ENCODE data around the gene SYNE2. TPM values are rescaled to one million over a fixed set of nuclear protein-coding genes. Genes with fewer than 3 reads are reported as not detected.

Gene SYNE2
- total RNA-seq, 2 experiments from 2014 or later = 77.7 to 82.4 TPM

GRCh38 chr14:63956326-63956725, 103.5 kb downstream of the SYNE2 start:
- Mint-ChIP-seq H3K36me3 (ENCODE audit: low read depth) (peaks cover 44% of the 10 kb centered on the region), H3K27me3 (no peaks in the 10 kb centered on the region), H3K9me3 (no peaks in the 10 kb centered on the region), H3K4me1 (peaks cover 8% of the 10 kb centered on the region), H3K4me3 (no peak overlapping the region), H3K27ac (no peak overlapping the region)
- ChIA-PET CTCF (interaction anchor here (0.8 kb wide), 1 partner anchor 111 kb away, joined by 3 read pairs; no protein-coding TSS in a partner anchor), POLR2A (no interaction called here)
- no peak for DNase-seq

GRCh38 chr14:63960926-63961567, 108.2 kb downstream of the SYNE2 start:
- CTCF ChIA-PET = interaction anchor here (0.6 to 1.1 kb wide), 2 partner anchors 108 to 452 kb away, joined by 3 to 4 read pairs; partner anchors contain the start of gene SYNE2
- POLR2A ChIA-PET = no interaction called here

GRCh38 chr14:63962906-63963305, 110.1 kb downstream of the SYNE2 start:
- ChIA-PET POLR2A (no interaction called here), CTCF (no interaction called here)
- H3K36me3 Mint-ChIP-seq (ENCODE audit: low read depth) = peaks cover 19% of the 10 kb centered on the region
- H3K27me3 Mint-ChIP-seq = no peaks in the 10 kb centered on the region
- no peaks in the 10 kb centered on the region for H3K4me1 Mint-ChIP-seq
- H3K9me3 Mint-ChIP-seq = no peaks in the 10 kb centered on the region
- no peak overlapping the region for H3K4me3 Mint-ChIP-seq
- DNase-seq = no peak
- no peak overlapping the region for H3K27ac Mint-ChIP-seq

More at GRCh38 chr14:63960926-63961567, 108.2 kb downstream of the SYNE2 start:
- H3K4me1 Mint-ChIP-seq = no peaks in the 10 kb centered on the region
- H3K4me3 Mint-ChIP-seq = no peak overlapping the region
- no peak overlapping the region for H3K27ac Mint-ChIP-seq
- no peak for DNase-seq
- peaks cover 28% of the 10 kb centered on the region for H3K36me3 Mint-ChIP-seq (ENCODE audit: low read depth)
- no peaks in the 10 kb centered on the region for H3K27me3 Mint-ChIP-seq
- H3K9me3 Mint-ChIP-seq = no peaks in the 10 kb centered on the region

GRCh38 chr14:63963439-63963838, 110.6 kb downstream of the SYNE2 start:
- no peak overlapping the region for H3K27ac Mint-ChIP-seq
- no peak overlapping the region for H3K4me3 Mint-ChIP-seq
- H3K27me3 Mint-ChIP-seq = no peaks in the 10 kb centered on the region
- ChIA-PET CTCF (no interaction called here), POLR2A (no interaction called here)
- no peak for DNase-seq
- peaks cover 16% of the 10 kb centered on the region for H3K36me3 Mint-ChIP-seq (ENCODE audit: low read depth)
- H3K4me1 Mint-ChIP-seq = no peaks in the 10 kb centered on the region
- no peaks in the 10 kb centered on the region for H3K9me3 Mint-ChIP-seq

- peaks cover 17% of the 10 kb centered on the region for H3K36me3 Mint-ChIP-seq (ENCODE audit: low read depth)
- H3K4me3 Mint-ChIP-seq = no peak overlapping the region
- no peaks in the 10 kb centered on the region for H3K4me1 Mint-ChIP-seq
- ChIA-PET CTCF (no interaction called here), POLR2A (no interaction called here)
- DNase-seq = no peak
- no peaks in the 10 kb centered on the region for H3K9me3 Mint-ChIP-seq
- H3K27ac Mint-ChIP-seq = no peak overlapping the region
- H3K27me3 Mint-ChIP-seq = no peaks in the 10 kb centered on the region
Measured at GRCh38 chr14:63964113-63964512, 111.3 kb downstream of the SYNE2 start.

GRCh38 chr14:63966407-63966806, 113.6 kb downstream of the SYNE2 start:
- CTCF ChIA-PET = interaction anchor here (1.2 kb wide), 1 partner anchor 16 kb away, joined by 3 read pairs; no protein-coding TSS in a partner anchor
- POLR2A ChIA-PET = no interaction called here

GRCh38 chr14:63972323-63972932, 119.6 kb downstream of the SYNE2 start:
- Mint-ChIP-seq H3K4me1 (no peaks in the 10 kb centered on the region), H3K36me3 (ENCODE audit: low read depth) (peaks cover 37% of the 10 kb centered on the region), H3K27ac (no peak overlapping the region), H3K4me3 (no peak overlapping the region), H3K9me3 (no peaks in the 10 kb centered on the region), H3K27me3 (no peaks in the 10 kb centered on the region)
- CTCF ChIA-PET = no interaction called here
- DNase-seq = no peak
- POLR2A ChIA-PET = interaction anchor here (0.7 to 1.0 kb wide), 2 partner anchors 51 to 102 kb away, joined by 3 read pairs; no protein-coding TSS in a partner anchor

More at GRCh38 chr14:63966407-63966806, 113.6 kb downstream of the SYNE2 start:
- Mint-ChIP-seq H3K27ac (no peak overlapping the region), H3K9me3 (no peaks in the 10 kb centered on the region), H3K27me3 (no peaks in the 10 kb centered on the region), H3K4me3 (no peak overlapping the region), H3K4me1 (no peaks in the 10 kb centered on the region), H3K36me3 (ENCODE audit: low read depth) (peaks cover 26% of the 10 kb centered on the region)
- DNase-seq = no peak

GRCh38 chr14:63974176-63974575, 121.4 kb downstream of the SYNE2 start:
- POLR2A ChIA-PET = no interaction called here
- no peak for DNase-seq
- Mint-ChIP-seq H3K9me3 (no peaks in the 10 kb centered on the region), H3K27me3 (no peaks in the 10 kb centered on the region), H3K27ac (no peak overlapping the region), H3K4me1 (peaks cover 4% of the 10 kb centered on the region), H3K4me3 (no peak overlapping the region), H3K36me3 (ENCODE audit: low read depth) (peaks cover 49% of the 10 kb centered on the region)
- CTCF ChIA-PET = no interaction called here

GRCh38 chr14:63981569-63981968, 128.8 kb downstream of the SYNE2 start:
- Mint-ChIP-seq H3K4me3 (no peak overlapping the region), H3K36me3 (ENCODE audit: low read depth) (peaks cover 57% of the 10 kb centered on the region), H3K27ac (no peak overlapping the region), H3K9me3 (no peaks in the 10 kb centered on the region), H3K4me1 (peaks cover 4% of the 10 kb centered on the region), H3K27me3 (no peaks in the 10 kb centered on the region)
- CTCF ChIA-PET = no interaction called here
- no peak for DNase-seq
- POLR2A ChIA-PET = interaction anchor here (0.6 kb wide), 1 partner anchor 10 kb away, joined by 3 read pairs; no protein-coding TSS in a partner anchor

- H3K4me1 Mint-ChIP-seq = peaks cover 4% of the 10 kb centered on the region
- peaks cover 57% of the 10 kb centered on the region for H3K36me3 Mint-ChIP-seq (ENCODE audit: low read depth)
Measured at GRCh38 chr14:63982156-63982555, 129.4 kb downstream of the SYNE2 start.

GRCh38 chr14:63982629-63983028, 129.8 kb downstream of the SYNE2 start:
- ChIA-PET POLR2A (no interaction called here), CTCF (no interaction called here)
- no peaks in the 10 kb centered on the region for H3K9me3 Mint-ChIP-seq
- H3K4me1 Mint-ChIP-seq = peaks cover 4% of the 10 kb centered on the region
- DNase-seq = no peak
- no peak overlapping the region for H3K27ac Mint-ChIP-seq
- H3K36me3 Mint-ChIP-seq (ENCODE audit: low read depth) = peaks cover 55% of the 10 kb centered on the region
- no peak overlapping the region for H3K4me3 Mint-ChIP-seq
- H3K27me3 Mint-ChIP-seq = no peaks in the 10 kb centered on the region

More at GRCh38 chr14:63982156-63982555, 129.4 kb downstream of the SYNE2 start:
- no peaks in the 10 kb centered on the region for H3K27me3 Mint-ChIP-seq
- POLR2A ChIA-PET = no interaction called here
- DNase-seq = no peak
- CTCF ChIA-PET = no interaction called here
- H3K4me3 Mint-ChIP-seq = no peak overlapping the region
- no peaks in the 10 kb centered on the region for H3K9me3 Mint-ChIP-seq
- H3K27ac Mint-ChIP-seq = no peak overlapping the region

GRCh38 chr14:63986789-63987533, 134.2 kb downstream of the SYNE2 start:
- H3K4me1 Mint-ChIP-seq = peaks cover 9% of the 10 kb centered on the region
- peaks cover 43% of the 10 kb centered on the region for H3K36me3 Mint-ChIP-seq (ENCODE audit: low read depth)
- DNase-seq = no peak
- ChIA-PET CTCF (no interaction called here), POLR2A (no interaction called here)
- no peak overlapping the region for H3K4me3 Mint-ChIP-seq
- H3K27ac Mint-ChIP-seq = no peak overlapping the region
- H3K27me3 Mint-ChIP-seq = no peaks in the 10 kb centered on the region
- H3K9me3 Mint-ChIP-seq = no peaks in the 10 kb centered on the region

GRCh38 chr14:63988579-63988978, 135.8 kb downstream of the SYNE2 start:
- DNase-seq = no peak
- no peak overlapping the region for H3K27ac Mint-ChIP-seq
- H3K4me3 Mint-ChIP-seq = no peak overlapping the region
- ChIA-PET CTCF (no interaction called here), POLR2A (no interaction called here)
- H3K9me3 Mint-ChIP-seq = no peaks in the 10 kb centered on the region
- peaks cover 15% of the 10 kb centered on the region for H3K4me1 Mint-ChIP-seq
- H3K27me3 Mint-ChIP-seq = no peaks in the 10 kb centered on the region
- H3K36me3 Mint-ChIP-seq (ENCODE audit: low read depth) = peaks cover 42% of the 10 kb centered on the region

Data from activated CD4-positive, alpha-beta memory T cell treated with anti-CD3 and anti-CD28 coated beads, Interleukin-2, amount 10 ng/mL, durations not matched to agents 7 days and 5 days (primary cell).